ENCODE measurements around the gene ST6GALNAC3.

DNA sequence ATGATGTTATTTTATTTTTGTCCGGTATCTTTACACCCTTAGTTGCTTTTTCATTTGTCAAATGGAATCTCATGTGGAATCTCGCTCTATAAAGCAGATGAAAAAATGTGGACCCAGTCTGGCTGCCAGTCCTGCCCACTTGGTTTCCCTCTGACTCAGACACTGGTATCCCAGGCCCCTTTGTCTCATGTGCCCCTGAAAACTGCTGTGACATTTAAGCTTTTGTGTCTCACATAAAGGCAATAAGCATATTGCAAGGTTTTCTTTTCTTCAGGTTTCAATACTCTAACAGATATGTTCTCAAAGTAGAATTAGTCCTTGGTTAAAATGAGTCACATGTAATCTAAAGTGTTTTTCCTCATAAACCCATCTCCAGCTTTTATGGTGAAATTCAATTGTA, 183.3 kb downstream of the ST6GALNAC3 start:
- TF ChIP-seq EZH2phosphoT487 (IDR thresholded peaks at IDR 0.05; ENCODE audit: low read length) (no peak), EZH2 (optimal IDR thresholded peaks at IDR 0.05; ENCODE audit: low read depth, low read length) (no peak)
- TF ChIP-seq, protein P1, sequence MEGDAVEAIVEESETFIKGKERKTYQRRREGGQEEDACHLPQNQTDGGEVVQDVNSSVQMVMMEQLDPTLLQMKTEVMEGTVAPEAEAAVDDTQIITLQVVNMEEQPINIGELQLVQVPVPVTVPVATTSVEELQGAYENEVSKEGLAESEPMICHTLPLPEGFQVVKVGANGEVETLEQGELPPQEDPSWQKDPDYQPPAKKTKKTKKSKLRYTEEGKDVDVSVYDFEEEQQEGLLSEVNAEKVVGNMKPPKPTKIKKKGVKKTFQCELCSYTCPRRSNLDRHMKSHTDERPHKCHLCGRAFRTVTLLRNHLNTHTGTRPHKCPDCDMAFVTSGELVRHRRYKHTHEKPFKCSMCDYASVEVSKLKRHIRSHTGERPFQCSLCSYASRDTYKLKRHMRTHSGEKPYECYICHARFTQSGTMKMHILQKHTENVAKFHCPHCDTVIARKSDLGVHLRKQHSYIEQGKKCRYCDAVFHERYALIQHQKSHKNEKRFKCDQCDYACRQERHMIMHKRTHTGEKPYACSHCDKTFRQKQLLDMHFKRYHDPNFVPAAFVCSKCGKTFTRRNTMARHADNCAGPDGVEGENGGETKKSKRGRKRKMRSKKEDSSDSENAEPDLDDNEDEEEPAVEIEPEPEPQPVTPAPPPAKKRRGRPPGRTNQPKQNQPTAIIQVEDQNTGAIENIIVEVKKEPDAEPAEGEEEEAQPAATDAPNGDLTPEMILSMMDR (IDR thresholded peaks at IDR 0.05; ENCODE audit: low read length) = no peak

Data from MM.1S (cell line).